Fibroblast of skin of left quadriceps (primary cell): ENCODE data around the gene ADD3.
A peak's percentile ranks its signal among the peaks of the same experiment; 100 is the strongest.
"Not testable (repeated sequence)": the region's sequence is repeated elsewhere in the genome, so short reads cannot be mapped to it uniquely, and the experiment has no call there.

Experiments used
- DNase-seq, 2 experiments: peaks; one replicate each; pipeline ENCODE4 v3.0.0-alpha.2; 2013; ENCODE audit warnings: low read depth in 2 of 2

The ADD3 gene

DNA sequence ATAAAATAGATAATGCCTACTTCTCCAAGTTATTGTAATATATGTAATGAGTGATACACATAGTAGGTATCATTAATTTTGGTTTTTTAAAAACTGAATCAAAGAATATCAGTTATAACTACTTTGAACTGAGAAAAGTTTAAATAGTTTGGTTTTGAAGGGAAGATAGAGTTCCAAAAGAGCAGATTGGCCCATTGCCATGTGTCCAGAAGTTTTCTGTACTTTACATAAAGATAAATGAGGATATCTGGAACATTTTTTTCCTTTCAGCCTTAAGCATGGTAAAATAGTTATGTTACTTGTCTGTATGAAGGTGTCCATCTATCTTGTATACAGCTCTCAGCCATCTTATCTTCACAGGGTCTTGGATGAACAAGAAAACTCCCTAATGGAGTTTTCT is 101.7 kb downstream of the ADD3 start:
- DNase-seq: no peak

DNA sequence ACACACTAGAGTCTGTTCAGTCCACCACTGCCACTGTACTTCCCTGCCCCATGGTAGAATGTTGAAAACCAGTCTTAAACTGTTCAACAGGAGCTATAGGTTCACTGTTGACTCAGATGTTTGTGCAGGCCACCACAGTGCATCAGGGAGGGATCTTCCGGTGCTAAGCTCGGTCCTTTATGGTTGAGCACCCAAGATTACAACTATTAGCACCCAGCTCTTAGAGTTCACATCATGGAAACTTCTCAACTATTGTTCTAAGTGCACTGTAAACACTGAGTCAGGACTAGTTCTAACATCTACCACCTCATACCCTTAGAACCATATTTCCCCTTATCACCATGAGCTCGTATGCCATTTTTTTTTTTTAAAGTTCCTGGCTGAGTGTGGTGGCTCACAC is 102.6 kb downstream of the ADD3 start:
- DNase-seq: no peak

DNA sequence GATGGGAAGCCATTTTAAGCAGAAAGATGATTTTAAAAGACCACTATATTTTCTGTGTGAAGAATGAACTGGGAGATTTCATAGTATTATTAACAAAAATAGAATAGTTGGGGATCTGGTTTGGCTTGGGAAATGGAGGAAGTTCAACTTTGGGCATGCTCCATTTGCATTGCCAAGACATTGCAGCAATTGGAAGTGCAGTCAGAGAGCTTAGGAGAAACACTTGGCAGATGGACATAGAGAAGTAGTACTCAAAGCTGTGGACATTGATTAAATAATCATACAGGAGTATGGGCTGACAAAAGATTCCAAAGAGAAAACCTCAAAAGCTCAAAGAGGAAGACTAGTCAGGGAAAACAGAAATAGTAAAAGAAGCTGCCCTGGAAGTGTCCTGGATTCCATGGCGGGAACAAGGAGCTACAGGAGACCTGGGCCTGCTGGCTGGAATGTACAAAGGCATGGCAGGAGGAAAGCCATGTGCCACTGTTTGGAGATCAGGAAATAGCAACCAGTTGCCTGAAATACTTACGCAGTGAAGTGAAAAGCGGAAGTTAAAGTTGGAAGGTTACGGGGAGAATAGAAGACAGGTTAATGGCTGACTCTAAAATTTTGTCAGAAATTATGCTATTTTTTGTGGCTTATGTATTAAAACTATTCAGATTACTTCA is 106.0 kb downstream of the ADD3 start:
- DNase-seq: no peak

DNA sequence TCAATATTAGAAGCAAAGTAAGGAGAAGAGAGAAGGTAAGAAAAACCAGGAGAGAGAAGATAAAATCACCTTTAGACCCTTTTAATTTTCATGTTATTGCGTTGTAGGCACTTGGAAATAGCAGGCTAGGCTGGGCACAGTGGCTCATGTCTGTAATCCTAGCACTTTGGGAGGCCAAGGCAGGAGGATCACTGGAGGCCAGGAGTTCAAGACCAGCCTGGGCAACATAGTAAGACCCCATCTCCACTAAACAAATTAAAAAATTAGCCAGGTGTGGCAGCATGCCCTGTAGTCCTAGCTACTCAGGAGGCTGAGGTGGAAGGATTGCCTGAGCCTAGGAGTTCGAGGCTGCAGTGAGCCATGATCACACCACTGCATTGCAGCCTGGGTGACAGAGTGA is 106.9 kb downstream of the ADD3 start:
- DNase-seq: not testable (repeated sequence)

DNA sequence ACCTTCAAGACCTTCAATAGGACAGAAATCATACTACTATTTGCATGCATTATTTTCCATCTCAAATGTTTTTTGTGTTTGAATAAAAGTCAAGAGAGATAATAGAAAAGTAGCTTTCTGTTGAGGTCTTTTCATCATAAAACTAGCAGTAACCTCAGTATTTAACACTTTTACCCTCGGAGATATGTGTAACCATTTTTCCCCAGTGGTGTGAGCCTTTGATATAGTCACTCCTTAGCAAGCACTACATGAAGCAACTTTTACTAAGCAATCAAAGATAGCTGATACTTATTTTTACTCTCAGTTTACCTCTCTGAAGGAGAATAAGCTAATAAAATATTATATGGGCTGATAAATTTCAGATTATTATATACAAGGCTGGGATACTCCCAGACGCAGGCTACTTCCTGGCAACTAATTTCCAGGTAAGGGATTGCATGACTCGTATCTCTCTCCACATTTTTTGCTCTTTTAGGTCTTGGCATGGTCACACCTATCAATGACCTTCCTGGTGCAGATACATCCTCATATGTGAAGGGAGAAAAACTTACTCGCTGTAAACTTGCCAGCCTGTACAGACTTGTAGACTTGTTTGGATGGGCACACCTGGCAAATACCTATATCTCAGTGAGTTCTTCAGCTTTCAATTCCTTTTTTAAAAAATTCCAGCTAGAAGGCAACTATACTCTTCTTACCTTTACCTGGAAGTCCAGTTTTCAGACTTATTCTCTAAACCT is 108.2 kb downstream of the ADD3 start:
- no peak for DNase-seq

DNA sequence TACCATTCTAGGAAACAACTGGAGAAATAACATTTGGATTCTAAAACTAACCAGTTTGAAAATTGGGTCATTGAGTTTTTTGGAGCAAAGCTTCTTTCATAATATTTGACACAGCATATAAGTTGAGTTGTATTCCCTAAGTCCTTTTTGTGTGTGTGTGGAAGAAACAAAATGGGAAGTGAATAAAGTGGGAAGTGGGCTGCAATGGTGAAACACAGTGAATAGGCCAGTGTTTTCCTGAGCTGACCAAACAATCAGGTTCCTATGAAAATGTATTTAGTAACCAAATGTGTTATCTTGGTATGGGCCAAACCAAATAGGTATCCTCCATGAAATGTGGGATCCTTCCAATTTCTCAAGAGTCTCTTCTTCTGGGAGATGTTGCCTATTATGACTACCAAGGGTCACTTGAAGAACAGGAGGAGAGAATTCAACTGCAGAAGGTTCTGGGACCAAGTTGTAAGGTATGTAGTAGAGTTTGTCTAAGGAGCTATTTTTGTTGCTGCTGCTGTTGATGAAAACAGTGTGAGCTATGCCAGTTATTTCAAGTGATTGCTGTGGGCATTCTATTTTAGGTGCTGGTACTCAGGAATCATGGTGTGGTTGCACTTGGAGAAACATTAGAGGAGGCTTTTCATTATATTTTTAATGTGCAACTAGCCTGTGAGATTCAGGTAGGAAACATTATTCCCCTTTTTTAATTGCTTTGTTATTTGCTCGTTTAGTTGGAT is 111.3 kb downstream of the ADD3 start:
- no peak for DNase-seq

DNA sequence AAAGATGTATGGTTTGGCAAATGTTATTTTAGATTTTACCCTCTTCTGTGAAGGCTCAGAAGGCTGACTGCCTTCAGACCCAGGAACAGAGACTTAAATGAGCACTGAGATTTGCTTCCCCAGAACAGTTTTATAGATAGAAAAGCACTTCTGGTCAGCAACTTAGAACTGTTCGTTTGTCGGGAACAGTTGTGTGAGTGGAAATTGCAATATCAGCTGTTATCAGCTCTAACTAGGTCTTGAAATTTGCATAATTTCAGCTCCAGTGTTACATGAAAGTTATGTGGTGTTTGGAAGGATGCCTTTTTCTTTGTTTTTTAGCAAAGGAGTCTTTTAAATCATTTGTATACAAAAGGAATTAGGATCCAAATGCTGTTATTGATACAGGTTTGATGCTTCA is 115.8 kb downstream of the ADD3 start:
- DNase-seq: no peak

DNA sequence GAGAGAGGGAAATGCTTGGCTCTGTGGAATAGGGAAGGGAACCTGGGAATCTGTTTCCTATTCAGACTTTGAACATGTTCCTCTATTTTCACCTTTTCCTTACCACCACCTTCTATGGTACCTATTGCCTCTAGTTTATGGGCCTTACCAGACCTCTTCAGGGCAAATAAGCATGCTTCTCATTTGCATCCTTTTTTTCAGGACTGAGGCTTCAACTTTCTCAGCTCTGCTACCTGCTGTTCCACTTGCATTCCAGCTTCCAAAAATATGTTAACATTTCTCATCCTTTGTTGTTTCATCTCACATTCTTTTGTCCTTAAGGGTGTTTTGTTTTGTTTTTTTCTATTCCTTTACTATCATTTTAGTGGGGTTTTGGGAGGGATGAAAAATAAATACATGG is 121.7 kb downstream of the ADD3 start:
- no peak for DNase-seq

DNA sequence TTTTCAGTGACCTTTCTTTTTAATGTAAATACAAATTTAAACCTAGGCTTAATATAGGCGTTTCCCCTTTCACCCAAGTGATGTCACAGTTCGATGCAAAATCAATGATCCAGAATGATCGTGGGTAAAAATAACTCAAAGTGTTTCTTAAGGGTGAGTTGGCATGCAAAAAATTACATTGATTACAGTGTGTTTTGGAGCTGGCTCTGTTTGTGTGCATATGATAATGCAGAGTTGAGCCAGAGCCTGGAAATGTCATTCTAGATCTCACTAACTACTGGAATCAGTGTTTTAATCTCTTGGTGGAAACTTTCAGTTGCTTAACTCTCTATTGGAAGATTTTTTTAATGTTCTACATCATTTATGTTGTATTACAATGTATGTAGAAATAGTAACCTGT is 127.1 kb downstream of the ADD3 start:
- DNase-seq: no peak

DNA sequence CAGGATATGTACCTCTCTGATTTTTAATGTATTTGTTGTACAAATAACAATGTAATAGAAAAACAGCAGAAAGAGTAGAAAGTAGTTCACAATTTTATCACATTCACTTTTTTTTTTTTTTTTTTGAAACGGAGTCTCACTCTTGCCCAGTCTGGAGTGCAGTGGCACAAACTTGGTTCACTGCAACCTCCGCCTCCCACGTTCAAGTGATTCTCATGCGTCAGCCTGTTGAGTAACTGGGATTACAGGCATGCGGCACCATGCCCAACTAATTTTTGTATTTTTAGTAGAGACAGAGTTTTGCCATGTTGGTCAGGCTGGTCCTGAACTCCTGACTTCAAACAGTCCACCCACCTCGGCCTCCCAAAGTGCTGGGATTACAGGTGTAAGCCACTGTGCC is 128.1 kb downstream of the ADD3 start:
- not testable (repeated sequence) for DNase-seq

DNA sequence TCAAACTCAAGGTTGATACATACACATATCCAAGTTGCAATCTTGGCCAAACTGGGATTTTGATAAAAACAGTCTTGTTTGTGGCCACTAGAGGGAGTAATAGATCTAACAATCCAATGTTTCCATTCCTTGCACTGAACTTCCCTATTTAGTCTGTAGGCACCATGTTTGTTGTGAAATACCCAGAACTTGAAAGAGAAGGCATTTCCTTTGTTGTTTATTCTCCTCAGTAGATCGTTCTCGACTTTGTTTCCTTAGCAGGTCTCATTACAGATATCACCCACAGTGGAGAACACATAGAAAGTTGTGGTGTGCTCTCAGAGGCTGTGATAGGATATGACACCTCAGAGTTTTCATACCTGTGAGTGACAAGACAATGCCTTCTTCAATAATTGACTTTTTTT is 129.4 kb downstream of the ADD3 start:
- peak; percentile 43 to 49 for DNase-seq

DNA sequence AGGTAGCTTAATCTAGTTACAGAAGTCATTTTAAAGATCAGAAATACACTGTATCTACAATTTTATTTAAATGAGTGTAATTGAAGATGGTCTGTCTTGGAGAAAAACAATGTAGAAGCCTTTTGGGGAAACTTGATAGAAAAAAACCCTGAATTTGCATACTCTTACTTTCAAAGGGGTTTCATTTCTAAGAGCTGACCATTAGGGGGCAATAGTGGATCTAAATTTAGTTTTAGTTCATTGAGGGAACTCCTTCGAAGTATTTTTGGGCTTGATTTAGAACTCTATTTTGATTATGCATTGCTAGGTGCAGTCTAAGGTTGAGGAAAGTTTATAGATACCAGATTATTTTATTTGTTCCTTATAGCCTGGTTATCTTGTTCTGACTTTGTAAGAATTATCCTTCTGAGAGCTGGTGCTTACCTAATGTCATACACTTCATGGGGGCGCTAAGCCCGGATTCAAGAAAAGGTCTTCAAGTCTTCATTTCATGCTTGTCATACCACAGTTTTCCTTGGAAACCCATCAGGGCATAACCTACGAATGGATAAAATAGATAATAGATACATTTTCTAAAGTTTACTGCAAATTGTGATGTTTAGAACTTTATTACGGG is 130.5 kb downstream of the ADD3 start:
- peak; percentile 35 to 40 for DNase-seq

DNA sequence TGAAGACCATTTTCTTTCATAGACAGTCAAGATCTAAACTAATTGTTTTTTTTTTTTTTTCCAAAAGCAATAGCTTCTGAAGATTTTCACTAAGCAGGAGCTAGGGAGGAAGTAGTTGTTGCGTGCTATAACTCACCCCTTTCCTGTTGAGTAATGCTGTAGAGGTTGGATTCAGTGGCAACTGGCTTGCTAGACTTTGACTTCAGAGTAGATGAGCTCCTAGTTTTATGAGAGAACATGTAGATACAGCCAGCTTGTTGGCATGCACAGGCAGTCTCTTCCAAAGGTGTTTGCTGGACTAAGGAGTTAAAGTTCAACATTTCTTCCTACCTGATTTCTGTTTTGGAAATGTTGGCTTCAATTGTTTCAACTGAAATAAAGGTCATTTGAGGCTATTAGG is 133.4 kb downstream of the ADD3 start:
- no peak for DNase-seq

DNA sequence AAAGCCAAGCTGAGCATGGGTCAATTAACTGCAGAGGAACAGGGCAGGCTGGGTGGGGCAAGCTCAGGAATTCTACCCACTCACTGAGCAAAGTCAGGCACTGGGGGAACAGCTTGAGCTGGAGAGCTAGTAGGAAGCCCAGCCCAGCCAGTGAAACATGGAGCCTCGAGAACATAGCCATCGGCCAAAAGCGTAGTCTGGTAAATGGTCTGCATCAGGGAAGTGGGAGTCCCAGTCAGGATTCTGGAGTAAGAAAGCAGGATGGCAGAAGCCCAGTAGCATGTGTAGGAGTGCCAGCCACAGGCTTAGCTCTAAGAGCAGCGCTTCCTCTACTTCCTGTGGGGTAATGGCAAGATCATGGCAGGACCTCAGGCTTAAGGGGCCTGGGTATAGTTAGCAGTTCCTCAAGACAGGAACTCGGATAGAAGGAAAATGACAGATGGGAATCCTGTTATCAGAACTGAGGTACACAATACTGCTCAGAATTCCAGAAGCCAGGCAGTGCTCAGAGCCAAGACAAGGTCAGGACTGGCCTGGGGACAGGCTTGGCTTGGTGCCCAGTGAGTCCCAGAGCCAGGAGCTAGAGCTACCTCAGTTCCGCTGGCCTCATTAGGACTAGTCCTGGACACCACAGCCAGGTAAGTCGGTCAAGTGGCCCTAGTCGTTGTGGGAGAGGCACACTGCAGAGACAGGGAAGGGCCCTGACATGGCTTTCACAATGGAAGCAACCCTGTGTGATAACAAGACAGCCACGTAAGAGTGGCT is 134.3 kb downstream of the ADD3 start:
- DNase-seq: no peak

DNA sequence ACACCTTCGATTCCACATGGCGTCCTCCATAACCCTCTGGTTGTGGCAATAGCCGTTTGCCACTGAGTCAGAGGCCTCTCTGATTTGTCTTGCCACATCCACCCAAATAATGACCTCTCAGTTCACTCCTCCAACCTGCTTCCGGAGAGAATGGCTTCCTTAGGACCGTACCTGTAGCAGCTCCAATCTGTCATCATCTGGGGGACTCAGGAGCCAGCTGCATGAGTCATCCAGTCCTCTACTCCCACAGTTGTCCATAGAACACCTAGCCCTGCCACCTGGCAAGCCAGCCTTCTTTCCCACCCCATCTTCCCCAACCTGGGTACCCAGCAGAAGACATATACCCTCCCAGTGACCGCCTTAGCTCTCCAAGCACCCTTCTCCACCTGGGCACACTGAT is 135.2 kb downstream of the ADD3 start:
- no peak for DNase-seq

DNA sequence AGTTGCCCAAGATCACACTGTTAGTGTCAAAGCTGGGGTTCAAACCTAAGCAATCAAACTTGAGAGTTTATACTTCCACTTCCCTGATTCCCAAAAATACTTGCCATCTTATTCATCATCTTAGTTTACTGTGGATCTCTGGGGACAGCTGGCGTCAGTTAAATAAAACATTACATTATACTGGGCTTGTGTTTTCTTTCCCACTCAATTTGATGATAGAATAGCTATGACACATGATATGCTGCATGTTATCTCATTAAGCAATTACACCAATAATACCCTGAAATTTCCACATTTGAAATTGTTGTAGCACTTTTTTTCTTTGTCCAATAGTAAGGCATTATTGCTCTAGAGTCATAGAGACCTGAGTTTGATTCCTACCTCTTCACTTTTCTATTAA is 136.7 kb downstream of the ADD3 start:
- DNase-seq: no peak

DNA sequence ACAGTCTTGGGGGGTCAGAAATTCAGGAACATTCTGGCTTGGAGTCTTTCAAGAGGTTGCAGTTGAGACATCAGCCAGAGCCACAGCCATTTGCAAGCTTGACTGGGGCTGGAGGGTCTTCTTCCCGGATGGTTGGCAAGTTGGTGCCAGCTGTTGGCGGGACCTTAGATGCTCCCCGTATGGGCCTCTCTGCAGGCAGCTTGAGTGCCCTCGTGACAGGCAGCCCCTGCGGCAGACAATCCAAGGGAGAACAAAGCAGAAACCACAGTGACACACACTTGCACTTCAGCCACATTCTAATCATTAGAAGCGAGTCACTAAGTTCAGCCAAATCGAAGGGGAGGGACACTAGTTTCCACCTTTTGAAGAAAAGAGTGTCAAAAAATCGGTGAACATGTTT is 140.2 kb downstream of the ADD3 start:
- DNase-seq: no peak

DNA sequence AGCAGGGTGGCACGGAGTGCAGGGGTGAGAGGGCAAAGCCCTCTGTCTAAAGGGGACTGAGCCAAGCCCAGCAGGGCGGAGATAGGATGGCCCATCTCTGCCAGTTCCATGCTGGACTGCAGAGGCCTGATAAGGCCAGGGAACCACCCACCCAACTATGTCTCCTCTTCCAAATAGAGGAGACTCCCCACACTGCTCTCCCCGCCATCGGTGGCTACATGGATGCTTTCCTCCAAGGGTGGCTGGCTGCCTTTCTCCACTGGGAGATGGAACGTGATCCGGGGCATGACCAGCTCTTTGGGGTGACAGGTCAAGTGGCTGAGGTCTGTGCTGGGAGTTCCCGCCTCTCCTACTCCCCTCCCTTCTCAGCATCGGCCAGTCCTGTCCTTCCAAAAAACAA is 141.5 kb downstream of the ADD3 start:
- no peak for DNase-seq

DNA sequence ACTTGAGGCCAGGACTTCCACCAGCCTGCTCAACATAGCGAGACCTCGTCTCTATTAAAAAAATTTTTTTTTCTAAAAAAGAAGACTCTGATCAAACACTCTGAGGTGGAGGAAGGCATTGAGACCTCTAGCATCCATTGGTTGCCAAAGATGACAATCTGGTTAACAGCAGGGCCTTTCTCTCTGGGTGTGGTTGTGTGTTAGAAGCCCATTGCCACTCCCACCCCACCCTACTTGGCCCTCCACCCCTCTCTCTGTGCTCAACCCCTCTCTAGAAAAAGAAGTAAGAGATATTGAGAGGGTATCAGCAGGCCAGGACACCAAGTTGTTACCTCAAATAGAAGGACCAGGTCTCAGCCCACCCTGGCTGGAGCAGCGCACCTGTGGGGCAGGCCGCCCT is 142.3 kb downstream of the ADD3 start:
- no peak for DNase-seq

DNA sequence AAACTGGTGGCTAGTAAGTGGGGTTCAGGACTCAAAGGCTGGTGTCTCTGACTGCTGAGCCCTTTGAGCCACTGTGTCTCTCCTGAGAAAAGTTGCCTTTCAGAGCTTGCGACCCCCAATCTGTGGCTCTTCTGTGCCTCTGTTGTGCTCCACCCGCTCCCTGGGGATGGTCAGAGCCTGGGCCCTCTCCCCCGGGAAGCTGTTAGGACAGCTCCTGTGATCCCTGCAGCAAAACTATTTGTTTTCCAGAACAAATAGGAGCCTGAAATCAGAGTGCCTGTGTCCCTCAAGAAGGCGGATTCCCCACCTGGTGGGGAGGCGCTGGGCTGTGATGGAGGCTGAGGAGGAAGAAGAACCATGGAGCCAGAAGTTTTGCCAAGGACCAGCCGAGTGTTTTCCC is 143.2 kb downstream of the ADD3 start:
- DNase-seq: no peak

DNA sequence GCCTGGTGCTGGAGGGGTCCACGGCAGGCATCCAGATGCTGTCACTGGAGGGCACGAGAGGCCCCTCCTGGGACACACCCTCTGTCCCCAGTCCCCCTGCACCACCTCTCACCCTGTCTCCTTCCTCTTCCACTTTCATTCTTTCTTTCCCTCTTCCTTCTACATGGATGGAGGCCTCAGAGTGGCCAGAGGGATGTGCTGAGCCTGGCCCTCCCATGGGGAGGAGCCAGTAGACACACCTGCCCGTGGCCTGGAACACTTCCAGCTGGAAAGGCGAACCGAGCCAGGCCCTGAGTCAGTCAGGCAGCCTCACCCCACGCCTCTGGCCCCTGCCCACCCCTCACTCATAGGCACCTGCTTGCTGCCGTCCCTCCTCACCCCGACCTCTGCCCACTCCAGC is 143.7 kb downstream of the ADD3 start:
- DNase-seq: no peak

DNA sequence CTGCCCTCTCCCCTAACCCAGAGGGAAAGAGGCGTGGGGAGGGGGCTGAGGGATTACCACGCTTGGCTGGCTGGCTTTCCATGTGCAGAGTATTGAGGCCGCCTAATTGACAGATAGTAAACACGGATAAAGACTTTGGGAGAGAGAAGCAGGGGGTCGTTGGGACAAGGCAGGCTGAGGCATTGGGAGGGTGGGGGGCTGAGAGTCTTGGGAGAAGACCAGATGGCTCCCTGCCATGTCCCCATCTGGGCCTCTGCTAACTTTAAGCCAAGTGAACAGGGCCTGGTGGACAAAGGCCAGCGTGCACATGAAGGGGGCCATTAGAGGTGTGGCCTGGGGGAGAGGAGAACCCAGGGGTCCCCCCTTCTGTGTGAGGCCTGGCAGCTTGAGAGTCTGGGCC is 144.2 kb downstream of the ADD3 start:
- no peak for DNase-seq
